H1 (cell line): Measurements from ENCODE around the gene PLD5. TPM values are rescaled to one million over a fixed set of nuclear protein-coding genes. Genes with fewer than 3 reads are reported as not detected.

Experiments
- CBX5 ChIP-seq: fragments of 300-800, 300-1000 bp; sonication (generic); IDR thresholded peaks from 2 replicates; pipeline ENCODE4 v1.7.1; 2016; ENCODE audit warnings: antibody characterized with exemption, low read length, low read depth
- EP300 ChIP-seq, 2 experiments: IDR thresholded peaks; 1 replicate in 1 of 2; 2 replicates in 1 of 2; pipeline ENCODE4 v1.6.1; 2011 to 2012; ENCODE audit warnings: low read depth in 2 of 2, low read length in 2 of 2, mild to moderate bottlenecking in 2 of 2, borderline replicate concordance in 1 of 2, inconsistent platforms in 1 of 2, moderate library complexity in 1 of 2
- EZH2 ChIP-seq: fragments of 200-600 bp; sonication (generic); IDR thresholded peaks from 2 replicates; pipeline ENCODE4 v1.7.1; 2012; ENCODE audit warnings: low read depth, mild to moderate bottlenecking, moderate library complexity, low read length, inconsistent platforms; ENCODE audit not compliant: severe bottlenecking
- KDM1A ChIP-seq: fragments of 200-600, 300-600 bp; sonication (generic); IDR thresholded peaks from 2 replicates; pipeline ENCODE4 v1.7.1; 2016; ENCODE audit warnings: mild to moderate bottlenecking, low read length, borderline replicate concordance
- RXRA ChIP-seq: IDR thresholded peaks from 2 replicates; pipeline ENCODE4 v1.6.1; 2011; ENCODE audit warnings: low read depth, mild to moderate bottlenecking, low read length, moderate library complexity; ENCODE audit not compliant: insufficient read depth
- polyA plus RNA-seq, 7 experiments: library from polyadenylated mRNA; depleted of rRNA in 3 of 7; stranded (reverse) in 5 of 7; unstranded in 2 of 7; fragments of >200 nt in 5 of 7; fragments of 200-250 nt in 2 of 7; gene quantifications; 1 replicate in 5 of 7; 2 replicates in 1 of 7; 4 replicates in 1 of 7; pipeline versions ENCODE4 v1.2.1 to v1.2.3, GENCODE V29; 2011 to 2013; ENCODE audit warnings: missing spikeins in 2 of 7, mixed read lengths in 2 of 7
- total RNA-seq: library from RNA; stranded (reverse); fragmentation: NEBNext Ultra II Directional; extraction: Animal tissue kit (Norgen Biotek cat#: 25700); gene quantifications from 2 replicates; pipeline ENCODE4 v1.2.1, GENCODE V29; 2021
- TF ChIP-seq, protein P1 (sequence below): IDR thresholded peaks from 2 replicates; pipeline ENCODE4 v1.6.1; 2012; ENCODE audit warnings: low read length, inconsistent platforms

Gene PLD5
- total and polyA plus RNA-seq, 2 of the 8 experiments (the other 6 are each of a cell fraction or from before 2014, with no cell fraction given): 0.86 to 8.5 TPM

DNA sequence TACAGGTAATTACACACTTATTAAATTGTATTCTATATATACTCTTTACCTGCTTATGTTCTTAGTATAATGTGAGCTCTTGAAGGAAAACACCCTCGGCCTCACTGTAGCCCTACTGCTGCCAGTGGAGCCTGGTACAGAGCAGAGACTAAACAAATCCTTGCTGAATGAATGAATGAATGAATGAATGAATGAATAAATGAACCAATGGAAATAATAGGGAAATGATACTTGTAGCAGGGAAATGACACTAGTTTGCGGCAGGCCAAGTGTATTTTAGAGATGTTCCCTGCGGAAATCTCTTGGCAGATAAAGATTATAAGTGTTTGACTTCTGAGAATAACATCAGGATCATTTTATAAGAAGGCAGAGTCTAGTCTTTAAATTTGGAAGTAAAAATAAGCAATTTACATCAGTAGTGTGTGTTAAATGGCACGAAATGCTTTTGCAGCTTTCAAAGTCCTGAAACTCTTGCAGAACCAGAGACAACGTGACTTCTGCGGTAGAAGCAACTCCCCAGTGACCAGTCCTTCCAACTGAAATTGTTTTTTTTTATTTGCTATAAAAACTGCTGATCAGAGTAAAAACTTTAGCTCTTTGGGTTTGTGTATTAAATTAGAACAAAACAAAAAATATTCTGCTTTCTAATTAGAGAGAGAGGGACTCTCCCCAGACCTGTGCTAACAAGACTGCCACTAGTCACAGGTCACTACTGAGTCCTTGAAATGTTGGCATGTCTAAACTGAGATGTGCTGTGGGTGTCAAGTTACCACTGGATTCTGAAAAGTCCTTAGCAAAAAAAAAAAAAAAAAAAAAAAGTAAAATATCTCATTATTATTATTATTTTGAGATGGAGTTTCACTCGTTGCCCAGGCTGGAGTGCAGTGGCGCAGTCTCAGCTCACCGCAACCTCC lies 326.3 kb downstream of the PLD5 start (continued):
- TF ChIP-seq, protein P1, sequence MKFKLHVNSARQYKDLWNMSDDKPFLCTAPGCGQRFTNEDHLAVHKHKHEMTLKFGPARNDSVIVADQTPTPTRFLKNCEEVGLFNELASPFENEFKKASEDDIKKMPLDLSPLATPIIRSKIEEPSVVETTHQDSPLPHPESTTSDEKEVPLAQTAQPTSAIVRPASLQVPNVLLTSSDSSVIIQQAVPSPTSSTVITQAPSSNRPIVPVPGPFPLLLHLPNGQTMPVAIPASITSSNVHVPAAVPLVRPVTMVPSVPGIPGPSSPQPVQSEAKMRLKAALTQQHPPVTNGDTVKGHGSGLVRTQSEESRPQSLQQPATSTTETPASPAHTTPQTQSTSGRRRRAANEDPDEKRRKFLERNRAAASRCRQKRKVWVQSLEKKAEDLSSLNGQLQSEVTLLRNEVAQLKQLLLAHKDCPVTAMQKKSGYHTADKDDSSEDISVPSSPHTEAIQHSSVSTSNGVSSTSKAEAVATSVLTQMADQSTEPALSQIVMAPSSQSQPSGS: no peak
- TF ChIP-seq CBX5 (no peak), KDM1A (no peak), RXRA (no peak), EZH2 (no peak), EP300 (IDR thresholded peaks at IDR 0.05; ENCODE audit: borderline replicate concordance in 1 of 2, low read depth in 2 of 2, low read length in 2 of 2) (no peak)
